Gastroesophageal sphincter (tissue), 4 donors: ENCODE measurements around the gene F2RL1. TPM values are rescaled to one million over a fixed set of nuclear protein-coding genes. Genes with fewer than 3 reads are reported as not detected.

Experiments used
- ATAC-seq: fragments of 150-250 bp; one replicate; pipeline ENCODE4 v1.9.1; 2016; ENCODE audit warnings: mild to moderate bottlenecking, moderate library complexity
- H3K27ac ChIP-seq, 4 donors: fragments of 200-600 bp; sonication (generic) in 3 of 4; 1 replicate in 3 of 4; 2 replicates in 1 of 4; pipeline ENCODE4 v1.5.1; 2016 to 2019
- H3K27me3 ChIP-seq: fragments of 200-600 bp; sonication (generic); one replicate; pipeline ENCODE4 v1.5.1; 2019
- H3K36me3 ChIP-seq, 2 donors: fragments of 200-600 bp; sonication (generic); one replicate each; pipeline ENCODE4 v1.5.1; 2019; ENCODE audit warnings: control low read depth in 1 of 2
- H3K4me1 ChIP-seq, 3 donors: fragments of 200-600 bp; sonication (generic); 1 replicate in 2 of 3; 2 replicates in 1 of 3; pipeline ENCODE4 v1.5.1; 2016 to 2019; ENCODE audit warnings: control low read depth in 2 of 3
- H3K4me3 ChIP-seq, 2 donors: fragments of 200-600 bp; sonication (generic); one replicate each; pipeline ENCODE4 v1.5.1; 2019; ENCODE audit warnings: mild to moderate bottlenecking in 1 of 2, moderate library complexity in 1 of 2
- H3K9me3 ChIP-seq, 3 donors: fragments of 200-600 bp; sonication (generic); one replicate each; pipeline ENCODE4 v1.5.1; 2017 to 2019; ENCODE audit warnings: control low read depth in 2 of 3
- EP300 ChIP-seq: sonication (generic); formaldehyde crosslinking; IDR thresholded peaks from one replicate; pipeline ENCODE4 v1.6.1; 2017; ENCODE audit warnings: antibody characterized with exemption, mild to moderate bottlenecking
- POLR2A ChIP-seq, 2 donors: fragments of 450-650 bp; IDR thresholded peaks; one replicate each; pipeline ENCODE4 v1.6.1; 2017; ENCODE audit warnings: antibody characterized with exemption in 2 of 2, mild to moderate bottlenecking in 2 of 2, moderate library complexity in 1 of 2
- POLR2AphosphoS5 ChIP-seq: sonication (generic); formaldehyde crosslinking; IDR thresholded peaks from one replicate; pipeline ENCODE4 v1.6.1; 2017; ENCODE audit warnings: antibody characterized with exemption
- WGBS, 2 donors: methylation state at CpG; one replicate each; pipeline ENCODE4 v1.1.5; 2018; ENCODE audit warnings: low coverage in 1 of 2; 5-methylcytosine and 5-hydroxymethylcytosine counted together
- small RNA-seq, 4 donors: library from RNA; depleted of rRNA; stranded (forward); fragments of <200 nt; gene quantifications; one replicate each; pipeline ENCODE3, GENCODE V24; 2016
- total RNA-seq, 4 donors: library from RNA; depleted of rRNA; stranded (reverse); fragments of >200 nt; gene quantifications; one replicate each; pipeline ENCODE4 v1.1.0, GENCODE V29; 2016
- TF ChIP-seq, protein P1 (sequence below), 4 experiments: fragments of 200-600 bp in 2 of 4; fragments of 450-650 bp in 2 of 4; sonication (generic) in 1 of 4; IDR thresholded peaks; one replicate each; pipeline ENCODE4 v1.5.1; 2017 to 2019; ENCODE audit warnings: antibody characterized with exemption in 4 of 4, mild to moderate bottlenecking in 2 of 4, moderate library complexity in 2 of 4

Gene F2RL1
- total RNA-seq, 4 donors from 2014 or later = 0.50 to 3.4 (median 0.81) TPM; not detected in 1

- 63 to 73% methylated on average over 1 to 6 of the region's 8 CpGs for WGBS, 2 donors
- no peaks in the 10 kb centered on the region for H3K4me1 ChIP-seq
- no peak for TF ChIP-seq POLR2A (IDR thresholded peaks at IDR 0.05)
- TF ChIP-seq, protein P1, sequence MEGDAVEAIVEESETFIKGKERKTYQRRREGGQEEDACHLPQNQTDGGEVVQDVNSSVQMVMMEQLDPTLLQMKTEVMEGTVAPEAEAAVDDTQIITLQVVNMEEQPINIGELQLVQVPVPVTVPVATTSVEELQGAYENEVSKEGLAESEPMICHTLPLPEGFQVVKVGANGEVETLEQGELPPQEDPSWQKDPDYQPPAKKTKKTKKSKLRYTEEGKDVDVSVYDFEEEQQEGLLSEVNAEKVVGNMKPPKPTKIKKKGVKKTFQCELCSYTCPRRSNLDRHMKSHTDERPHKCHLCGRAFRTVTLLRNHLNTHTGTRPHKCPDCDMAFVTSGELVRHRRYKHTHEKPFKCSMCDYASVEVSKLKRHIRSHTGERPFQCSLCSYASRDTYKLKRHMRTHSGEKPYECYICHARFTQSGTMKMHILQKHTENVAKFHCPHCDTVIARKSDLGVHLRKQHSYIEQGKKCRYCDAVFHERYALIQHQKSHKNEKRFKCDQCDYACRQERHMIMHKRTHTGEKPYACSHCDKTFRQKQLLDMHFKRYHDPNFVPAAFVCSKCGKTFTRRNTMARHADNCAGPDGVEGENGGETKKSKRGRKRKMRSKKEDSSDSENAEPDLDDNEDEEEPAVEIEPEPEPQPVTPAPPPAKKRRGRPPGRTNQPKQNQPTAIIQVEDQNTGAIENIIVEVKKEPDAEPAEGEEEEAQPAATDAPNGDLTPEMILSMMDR (IDR thresholded peaks at IDR 0.05) = peak; percentile 23 to 64 (median 53)
- no peak for TF ChIP-seq EP300
- no peak for TF ChIP-seq POLR2AphosphoS5
Observed at GRCh38 chr5:76867827-76868693, 49.2 kb downstream of the F2RL1 start.

DNA sequence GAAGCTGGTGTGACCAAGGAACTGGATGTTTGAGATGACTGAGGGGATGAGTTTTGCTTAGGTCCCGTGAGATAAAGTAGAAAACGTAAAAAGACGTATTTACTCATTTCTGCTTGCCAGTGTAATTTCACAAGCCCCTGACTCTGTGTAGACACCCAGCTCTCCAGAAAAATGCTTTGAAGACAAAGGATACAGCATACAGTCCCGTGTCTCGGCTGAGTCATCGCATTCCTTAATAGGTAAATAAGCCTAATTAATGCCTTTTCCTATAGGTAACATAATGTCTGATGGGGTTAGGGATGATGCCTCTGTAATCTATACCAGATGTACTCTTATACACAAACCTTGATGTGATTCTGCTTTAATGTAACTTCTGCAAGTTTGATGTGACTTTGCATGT, 51.2 kb downstream of the F2RL1 start:
- no peaks in the 10 kb centered on the region for H3K36me3 ChIP-seq
- no peak overlapping the region for H3K4me3 ChIP-seq
- ATAC-seq = no peak
- no peaks in the 10 kb centered on the region for H3K9me3 ChIP-seq
- TF ChIP-seq EP300 = no peak
- TF ChIP-seq, protein P1 (IDR thresholded peaks at IDR 0.05) = no peak
- TF ChIP-seq POLR2A (IDR thresholded peaks at IDR 0.05) = no peak
- no peak for TF ChIP-seq POLR2AphosphoS5
- H3K27ac ChIP-seq = no peak overlapping the region
- H3K27me3 ChIP-seq = no peaks in the 10 kb centered on the region
- H3K4me1 ChIP-seq = no peaks in the 10 kb centered on the region
- WGBS, 2 donors = 68 to 86% methylated on average over 5 to 6 of the region's 6 CpGs

More at GRCh38 chr5:76867827-76868693, 49.2 kb downstream of the F2RL1 start:
- H3K36me3 ChIP-seq = no peaks in the 10 kb centered on the region
- ATAC-seq = no peak
- H3K27me3 ChIP-seq = no peaks in the 10 kb centered on the region
- H3K27ac ChIP-seq = no peak overlapping the region
- H3K9me3 ChIP-seq = no peaks in the 10 kb centered on the region
- no peak overlapping the region for H3K4me3 ChIP-seq

DNA sequence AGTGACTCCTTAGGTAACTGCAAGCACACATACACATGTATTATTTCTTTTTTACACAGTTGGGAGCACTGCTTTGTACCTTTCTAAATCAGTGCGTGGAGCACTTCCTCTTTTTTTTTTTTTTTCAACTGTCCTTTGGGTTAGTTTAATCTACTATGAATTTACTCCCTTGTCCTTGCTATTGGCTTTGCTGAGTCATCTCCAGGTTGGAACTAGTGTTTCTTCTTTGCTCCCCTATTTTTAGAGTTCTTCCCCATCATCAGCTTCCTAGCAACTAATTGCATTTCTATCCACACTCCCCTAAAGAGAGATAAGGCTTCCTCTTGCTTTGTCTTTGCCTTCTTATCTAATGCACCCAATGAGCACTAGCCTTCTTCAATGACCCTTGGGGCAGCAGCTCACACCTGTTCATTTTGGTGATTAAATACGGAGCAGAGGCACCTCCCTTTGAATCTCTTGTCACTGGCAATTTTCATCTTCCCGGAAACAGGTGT, 55.3 kb downstream of the F2RL1 start:
- WGBS, 2 donors = 49 to 60% methylated on average over 1 to 3 of the region's 3 CpGs
- Histone ChIP-seq H3K36me3 (no peaks in the 10 kb centered on the region), H3K4me1 (no peaks in the 10 kb centered on the region), H3K27me3 (no peaks in the 10 kb centered on the region), H3K9me3 (no peaks in the 10 kb centered on the region), H3K27ac (no peak overlapping the region), H3K4me3 (no peak overlapping the region)
- TF ChIP-seq POLR2AphosphoS5 = no peak
- ATAC-seq = no peak

Small RNA genes within 50 kb of the gene (small RNA-seq; reads per million reads assigned to genes)
- 0 reads per million in 4 donors for gene RN7SL208P

Other genes starting within 250 kb of the F2RL1 start
- gene F2RL2, start 195.6 kb upstream of the F2RL1 start, total RNA-seq = 1 to 10 TPM; 2.4 to 8.4 (median 5.1) TPM
- 10 to 100 TPM in 3 of 4 donors, 1 to 10 TPM in 1; 7.5 to 20.9 (median 11.3) TPM for gene F2R, start 102.9 kb upstream of the F2RL1 start, total RNA-seq
- not detected for gene S100Z, start 31.0 kb downstream of the F2RL1 start, total RNA-seq
- 1 to 10 TPM in 3 of 4 donors, not detected in 1; 1.7 to 4.0 (median 2.3) TPM for gene CRHBP, start 134.0 kb downstream of the F2RL1 start, total RNA-seq
- gene AGGF1, start 211.4 kb downstream of the F2RL1 start, total RNA-seq = 10 to 100 TPM; 17.5 to 21.2 (median 19.0) TPM